H1 (cell line): ENCODE results near the gene SESN2. TPM values are rescaled to one million over a fixed set of nuclear protein-coding genes. Genes with fewer than 3 reads are reported as not detected.

Experiments used
- CTCF ChIA-PET: fragments of 300-600 bp; sonication (Branson Sonifier 250); formaldehyde crosslinking; loops from one replicate; lab custom pipeline; 2021; ENCODE audit not compliant: partially characterized antibody; lab: Charles Lee
- POLR2A ChIA-PET: fragments of 300-600 bp; sonication (Branson Sonifier 250); formaldehyde crosslinking; loops from one replicate; lab custom pipeline; 2021; ENCODE audit warnings: inconsistent platforms; ENCODE audit not compliant: partially characterized antibody; lab: Charles Lee
- DNase-seq, 2 experiments: peaks; one replicate each; pipeline versions ENCODE4 v3.0.0 to v3.0.0-alpha.2; 2010 to 2022; ENCODE audit warnings: low spot score in 2 of 2, low read depth in 1 of 2, mixed read lengths in 1 of 2
- FAIRE-seq: peaks from 2 replicates; lab custom pipeline; 2011; peaks lifted over from hg19 to GRCh38; lab: Jason Lieb, UNC
- H2AFZ ChIP-seq: 2 replicates; pipeline ENCODE4 v1.8.1; 2012; ENCODE audit warnings: low read length, inconsistent platforms
- H2AK5ac ChIP-seq: 2 replicates; pipeline ENCODE4 v1.6.1; 2013; ENCODE audit warnings: low read depth, low read length
- H2BK120ac ChIP-seq: replicated peaks from 2 replicates; pipeline ENCODE3; 2013; ENCODE audit warnings: low read depth, low read length, inconsistent platforms
- H2BK12ac ChIP-seq: 2 replicates; pipeline ENCODE4 v1.6.1; 2013; ENCODE audit warnings: low read depth, low read length
- H2BK15ac ChIP-seq: 2 replicates; pipeline ENCODE4 v1.6.1; 2013; ENCODE audit warnings: low read length
- H2BK20ac ChIP-seq: 2 replicates; pipeline ENCODE4 v1.6.1; 2013; ENCODE audit warnings: low read length
- H2BK5ac ChIP-seq: 2 replicates; pipeline ENCODE4 v1.6.1; 2013; ENCODE audit warnings: low read depth, low read length
- H3K14ac ChIP-seq: 2 replicates; pipeline ENCODE4 v1.6.1; 2013; ENCODE audit warnings: inconsistent platforms; ENCODE audit not compliant: insufficient read length
- H3K18ac ChIP-seq: 2 replicates; pipeline ENCODE4 v1.6.1; 2013; ENCODE audit warnings: low read length; ENCODE audit errors: extremely low read depth
- H3K23ac ChIP-seq: 2 replicates; pipeline ENCODE4 v1.6.1; 2013; ENCODE audit warnings: inconsistent platforms; ENCODE audit not compliant: insufficient read length
- H3K23me2 ChIP-seq: 2 replicates; pipeline ENCODE4 v1.6.1; 2013; ENCODE audit warnings: low read depth, low read length
- H3K27ac ChIP-seq: 2 replicates; pipeline ENCODE4 v1.6.1; 2011; ENCODE audit warnings: low read depth, low read length, inconsistent platforms
- H3K27me3 ChIP-seq, 4 experiments: replicated peaks in 1 of 4; 1 replicate in 1 of 4; 2 replicates in 3 of 4; pipeline versions ENCODE4 v1.6.1 to v1.8.1; 2011 to 2013; ENCODE audit warnings: low read length in 3 of 4, mild to moderate bottlenecking in 3 of 4, inconsistent platforms in 2 of 4, mixed read lengths in 2 of 4, moderate library complexity in 1 of 4; ENCODE audit not compliant: control insufficient read depth in 3 of 4, insufficient read depth in 3 of 4; ENCODE audit errors: extremely low read depth in 1 of 4
- H3K36me3 ChIP-seq, 4 experiments: 2 replicates each; pipeline versions ENCODE4 v1.6.1 to v1.8.1; 2011 to 2013; ENCODE audit warnings: mild to moderate bottlenecking in 4 of 4, low read length in 3 of 4, moderate library complexity in 2 of 4, control low read depth in 1 of 4, inconsistent platforms in 1 of 4; ENCODE audit not compliant: insufficient read depth in 4 of 4, control insufficient read depth in 2 of 4
- H3K4ac ChIP-seq: replicated peaks from 2 replicates; pipeline ENCODE3; 2013; ENCODE audit warnings: low read length, low read depth, mixed read lengths, inconsistent platforms; ENCODE audit not compliant: insufficient read length
- H3K4me1 ChIP-seq, 4 experiments: replicated peaks in 1 of 4; 1 replicate in 1 of 4; 2 replicates in 3 of 4; pipeline versions ENCODE4 v1.6.1 to v1.8.1; 2011 to 2013; ENCODE audit warnings: low read length in 3 of 4, inconsistent platforms in 2 of 4, mixed read lengths in 1 of 4; ENCODE audit not compliant: insufficient read depth in 4 of 4, control insufficient read depth in 3 of 4
- H3K4me2 ChIP-seq, 2 experiments: 2 replicates each; pipeline versions ENCODE4 v1.6.1 to v1.8.1; 2011 to 2013; ENCODE audit warnings: low read depth in 2 of 2, low read length in 2 of 2, control low read depth in 1 of 2, inconsistent platforms in 1 of 2, mild to moderate bottlenecking in 1 of 2; ENCODE audit not compliant: insufficient read depth in 1 of 2
- H3K4me3 ChIP-seq, 4 experiments: fragments of 200-600, 300-600 bp in 1 of 4; sonication (generic), shearing (Covaris generic), sonication (Bioruptor Twin) in 1 of 4; 2 replicates each; pipeline versions ENCODE4 v1.5.1 to v1.8.1; 2011 to 2016; ENCODE audit warnings: low read length in 4 of 4, low read depth in 3 of 4, control low read depth in 2 of 4, inconsistent platforms in 2 of 4, mild to moderate bottlenecking in 2 of 4, mixed read lengths in 1 of 4, moderate library complexity in 1 of 4; ENCODE audit not compliant: insufficient read depth in 2 of 4; ENCODE audit errors: extremely low read depth in 1 of 4
- H3K56ac ChIP-seq: replicated peaks from 2 replicates; pipeline ENCODE3; 2013; ENCODE audit warnings: low read depth, mild to moderate bottlenecking, mixed read lengths, low read length, inconsistent platforms; ENCODE audit not compliant: insufficient read length
- H3K79me1 ChIP-seq: 2 replicates; pipeline ENCODE4 v1.6.1; 2013; ENCODE audit warnings: low read depth, low read length, control low read depth
- H3K79me2 ChIP-seq, 2 experiments: 2 replicates each; pipeline versions ENCODE4 v1.6.1 to v1.8.1; 2012 to 2013; ENCODE audit warnings: low read length in 2 of 2, mild to moderate bottlenecking in 2 of 2, inconsistent platforms in 1 of 2; ENCODE audit not compliant: insufficient read depth in 2 of 2, control insufficient read depth in 1 of 2
- H3K9ac ChIP-seq, 4 experiments: replicated peaks in 1 of 4; 1 replicate in 1 of 4; 2 replicates in 3 of 4; pipeline versions ENCODE4 v1.6.1 to v1.8.1; 2011 to 2013; ENCODE audit warnings: low read depth in 3 of 4, low read length in 3 of 4, control low read depth in 2 of 4, mild to moderate bottlenecking in 2 of 4, moderate library complexity in 2 of 4, inconsistent platforms in 1 of 4; ENCODE audit errors: extremely low read depth in 1 of 4
- H3K9me3 ChIP-seq, 2 experiments: 2 replicates each; pipeline versions ENCODE4 v1.6.1 to v1.8.1; 2012 to 2013; ENCODE audit warnings: mild to moderate bottlenecking in 2 of 2, moderate library complexity in 2 of 2, control low read depth in 1 of 2, inconsistent platforms in 1 of 2, low read depth in 1 of 2, low read length in 1 of 2, mixed read lengths in 1 of 2; ENCODE audit not compliant: insufficient read depth in 2 of 2
- H4K20me1 ChIP-seq, 2 experiments: replicated peaks in 1 of 2; 2 replicates each; pipeline versions ENCODE3 to v1.8.1; 2011 to 2013; ENCODE audit warnings: inconsistent platforms in 2 of 2, low read length in 2 of 2, mild to moderate bottlenecking in 1 of 2; ENCODE audit not compliant: insufficient read depth in 2 of 2, control insufficient read depth in 1 of 2
- H4K5ac ChIP-seq: 2 replicates; pipeline ENCODE4 v1.6.1; 2013; ENCODE audit warnings: low read length, low read depth, mixed read lengths, inconsistent platforms; ENCODE audit not compliant: insufficient read length
- H4K8ac ChIP-seq: 2 replicates; pipeline ENCODE4 v1.8.0; 2013; ENCODE audit warnings: mild to moderate bottlenecking, moderate library complexity, low read length, inconsistent platforms; ENCODE audit not compliant: insufficient read depth; ENCODE audit errors: extremely low read depth
- H4K91ac ChIP-seq: replicated peaks from 2 replicates; pipeline ENCODE3; 2013; ENCODE audit warnings: low read length, mixed read lengths, inconsistent platforms; ENCODE audit not compliant: insufficient read length
- BCL11A ChIP-seq, 2 experiments: IDR thresholded peaks; one replicate each; pipeline ENCODE4 v1.6.1; 2011; ENCODE audit warnings: low read depth in 2 of 2, low read length in 2 of 2, mild to moderate bottlenecking in 2 of 2
- CEBPB ChIP-seq: IDR thresholded peaks from 2 replicates; pipeline ENCODE4 v1.6.1; 2012; ENCODE audit warnings: low read depth, low read length
- EP300 ChIP-seq, 2 experiments: IDR thresholded peaks; 1 replicate in 1 of 2; 2 replicates in 1 of 2; pipeline ENCODE4 v1.6.1; 2011 to 2012; ENCODE audit warnings: low read depth in 2 of 2, low read length in 2 of 2, mild to moderate bottlenecking in 2 of 2, borderline replicate concordance in 1 of 2, inconsistent platforms in 1 of 2, moderate library complexity in 1 of 2
- GTF2F1 ChIP-seq: IDR thresholded peaks from 2 replicates; pipeline ENCODE4 v1.6.1; 2012; ENCODE audit warnings: low read depth, low read length, improper control_type of control experiment, borderline replicate concordance
- JUND ChIP-seq: IDR thresholded peaks from 2 replicates; pipeline ENCODE4 v1.6.1; 2011; ENCODE audit warnings: mild to moderate bottlenecking, improper control_type of control experiment, low read length
- KDM1A ChIP-seq: fragments of 200-600, 300-600 bp; sonication (generic); IDR thresholded peaks from 2 replicates; pipeline ENCODE4 v1.7.1; 2016; ENCODE audit warnings: mild to moderate bottlenecking, low read length, borderline replicate concordance
- POLR2AphosphoS5 ChIP-seq: IDR thresholded peaks from 2 replicates; pipeline ENCODE4 v1.6.1; 2011; ENCODE audit warnings: low read depth, low read length
- POU5F1 ChIP-seq: IDR thresholded peaks from 2 replicates; pipeline ENCODE4 v1.6.1; 2011; ENCODE audit warnings: low read depth, mild to moderate bottlenecking, low read length, moderate library complexity
- RAD21 ChIP-seq, 2 experiments: IDR thresholded peaks in 1 of 2; conservative IDR thresholded peaks in 1 of 2; 2 replicates each; pipeline ENCODE4 v1.6.1; 2011; ENCODE audit warnings: low read depth in 2 of 2, low read length in 2 of 2, improper control_type of control experiment in 1 of 2, inconsistent platforms in 1 of 2, mild to moderate bottlenecking in 1 of 2, moderate library complexity in 1 of 2
- SIX5 ChIP-seq: IDR thresholded peaks from 2 replicates; pipeline ENCODE4 v1.6.1; 2011; ENCODE audit warnings: mild to moderate bottlenecking, low read depth, low read length
- SP1 ChIP-seq: IDR thresholded peaks from 2 replicates; pipeline ENCODE4 v1.6.1; 2011; ENCODE audit warnings: low read depth, low read length
- TAF1 ChIP-seq: IDR thresholded peaks from 2 replicates; pipeline ENCODE4 v1.6.1; 2011; ENCODE audit warnings: mild to moderate bottlenecking, low read depth, low read length
- WGBS, 2 experiments: shearing (Covaris generic) in 1 of 2; methylation state at CpG; one replicate each; pipeline versions ENCODE4 v1.1.6 to v1.1.7; 2013 to 2015; ENCODE audit warnings: low lambda C conversion rate in 2 of 2, mixed read lengths in 2 of 2, inconsistent platforms in 1 of 2, low coverage in 1 of 2, missing lambda C conversion rate in 1 of 2; ENCODE audit not compliant: insufficient replicate concordance in 2 of 2, insufficient coverage in 1 of 2, insufficient read length in 1 of 2; ENCODE audit errors: extremely low coverage in 1 of 2, missing lambda C conversion rate in 1 of 2; 5-methylcytosine and 5-hydroxymethylcytosine counted together
- polyA plus RNA-seq, 7 experiments: library from polyadenylated mRNA; depleted of rRNA in 3 of 7; stranded (reverse) in 5 of 7; unstranded in 2 of 7; fragments of >200 nt in 5 of 7; fragments of 200-250 nt in 2 of 7; gene quantifications; 1 replicate in 5 of 7; 2 replicates in 1 of 7; 4 replicates in 1 of 7; pipeline versions ENCODE4 v1.2.1 to v1.2.3, GENCODE V29; 2011 to 2013; ENCODE audit warnings: missing spikeins in 2 of 7, mixed read lengths in 2 of 7
- total RNA-seq: library from RNA; stranded (reverse); fragmentation: NEBNext Ultra II Directional; extraction: Animal tissue kit (Norgen Biotek cat#: 25700); gene quantifications from 2 replicates; pipeline ENCODE4 v1.2.1, GENCODE V29; 2021
- TF ChIP-seq, protein P1 (sequence below): IDR thresholded peaks from 2 replicates; pipeline ENCODE4 v1.6.1; 2012; ENCODE audit warnings: inconsistent platforms
- TF ChIP-seq, protein P2 (sequence below): IDR thresholded peaks from 2 replicates; pipeline ENCODE4 v1.6.1; 2012; ENCODE audit warnings: inconsistent platforms

Gene SESN2
- total and polyA plus RNA-seq, 2 of the 8 experiments (the other 6 are each of a cell fraction or from before 2014, with no cell fraction given) = 25.1 to 33.0 TPM

DNA sequence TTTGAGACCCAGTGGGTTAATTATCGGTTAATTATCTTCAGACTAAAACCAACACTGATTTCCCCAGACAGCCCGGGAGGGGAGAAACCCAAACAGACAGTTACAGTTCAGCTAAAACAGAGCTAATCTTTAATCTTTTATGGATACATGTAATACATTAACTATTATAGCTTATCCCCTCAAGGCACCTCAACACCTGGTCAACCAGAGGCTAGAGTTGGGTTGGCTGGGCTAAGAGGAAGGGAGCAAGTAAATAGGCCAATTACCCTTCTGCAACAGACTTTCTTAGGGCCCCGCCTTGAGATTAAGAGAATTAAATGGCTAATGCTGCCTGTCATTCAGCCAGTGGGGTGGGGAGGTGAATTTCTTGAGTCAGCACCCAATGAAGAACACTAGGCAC lies 62.9 kb downstream of the SESN2 start:
- FAIRE-seq = no peak
- Histone ChIP-seq H4K5ac (no peak overlapping the region), H3K18ac (no peak overlapping the region), H3K23me2 (0 out of 2 replicates have a peak, but pooled peaks cover 2% of the 10 kb centered on the region), H3K4me1 (no peaks in the 10 kb centered on the region), H3K9me3 (no peaks in the 10 kb centered on the region), H3K27ac (no peak overlapping the region), H3K4me3 (no peak overlapping the region), H3K27me3 (no peaks in the 10 kb centered on the region), H2BK20ac (no peak overlapping the region), H3K4ac (no peak overlapping the region), H2BK5ac (no peak overlapping the region), H2AK5ac (no peak overlapping the region), H4K8ac (no peak overlapping the region), H3K79me1 (no peaks in the 10 kb centered on the region), H2BK15ac (no peak overlapping the region), H4K91ac (no peak overlapping the region), H3K23ac (no peak overlapping the region), H2AFZ (no peak overlapping the region), H3K14ac (no peak overlapping the region), H2BK12ac (no peak overlapping the region), H3K79me2 (no peaks in the 10 kb centered on the region), H3K4me2 (no peak overlapping the region), H3K36me3 (no peaks in the 10 kb centered on the region), H2BK120ac (no peak overlapping the region), H3K9ac (no peak overlapping the region), H3K56ac (no peak overlapping the region), H4K20me1 (no peaks in the 10 kb centered on the region)
- CTCF ChIA-PET = interaction anchor here (0.8 kb wide), 1 partner anchor 48 kb away, joined by 3 read pairs; no protein-coding TSS in a partner anchor
- DNase-seq = no peak
- 83% methylated on average over 3 of the region's 3 CpGs; no CpG with 5 or more reads in 1 of the 2 experiments for WGBS, 2 experiments
- POLR2A ChIA-PET = interaction anchor here (0.6 kb wide), 1 partner anchor 360 kb away, joined by 3 read pairs; no protein-coding TSS in a partner anchor
- TF ChIP-seq JUND (no peak), BCL11A (IDR thresholded peaks at IDR 0.05; ENCODE audit: low read depth in 2 of 2, low read length in 2 of 2) (no peak), CEBPB (no peak), RAD21 (IDR thresholded peaks at IDR 0.05 in 1 of 2, conservative IDR thresholded peaks at IDR 0.05 in 1 of 2; ENCODE audit: low read depth in 2 of 2, low read length in 2 of 2) (no peak), POLR2AphosphoS5 (no peak), KDM1A (no peak), EP300 (IDR thresholded peaks at IDR 0.05; ENCODE audit: borderline replicate concordance in 1 of 2, low read depth in 2 of 2, low read length in 2 of 2) (no peak), SIX5 (no peak), POU5F1 (no peak), SP1 (no peak), TAF1 (no peak), GTF2F1 (no peak)
- TF ChIP-seq, protein P1, sequence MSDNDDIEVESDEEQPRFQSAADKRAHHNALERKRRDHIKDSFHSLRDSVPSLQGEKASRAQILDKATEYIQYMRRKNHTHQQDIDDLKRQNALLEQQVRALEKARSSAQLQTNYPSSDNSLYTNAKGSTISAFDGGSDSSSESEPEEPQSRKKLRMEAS = no peak
- TF ChIP-seq, protein P2, sequence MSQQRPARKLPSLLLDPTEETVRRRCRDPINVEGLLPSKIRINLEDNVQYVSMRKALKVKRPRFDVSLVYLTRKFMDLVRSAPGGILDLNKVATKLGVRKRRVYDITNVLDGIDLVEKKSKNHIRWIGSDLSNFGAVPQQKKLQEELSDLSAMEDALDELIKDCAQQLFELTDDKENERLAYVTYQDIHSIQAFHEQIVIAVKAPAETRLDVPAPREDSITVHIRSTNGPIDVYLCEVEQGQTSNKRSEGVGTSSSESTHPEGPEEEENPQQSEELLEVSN = no peak
